LNCAP (cell line): ENCODE results near the gene DHRS9.

Source experiments
- CTCF ChIP-seq: fragments of 450-650 bp; IDR thresholded peaks from 2 replicates; pipeline ENCODE4 v1.5.1; 2017; ENCODE audit warnings: mild to moderate bottlenecking

Gene DHRS9

GRCh38 chr2:169069341-169069740, at the start of gene DHRS9:
Gene DHRS9 (plus strand): TSS chr2:169069563. CDS start chr2:169081582, 12,019 bp downstream.
- no peak for TF ChIP-seq CTCF

- TF ChIP-seq CTCF: no peak
These were observed 46.2 kb upstream of the DHRS9 start for GRCh38 chr2:169023161-169023560.

DNA sequence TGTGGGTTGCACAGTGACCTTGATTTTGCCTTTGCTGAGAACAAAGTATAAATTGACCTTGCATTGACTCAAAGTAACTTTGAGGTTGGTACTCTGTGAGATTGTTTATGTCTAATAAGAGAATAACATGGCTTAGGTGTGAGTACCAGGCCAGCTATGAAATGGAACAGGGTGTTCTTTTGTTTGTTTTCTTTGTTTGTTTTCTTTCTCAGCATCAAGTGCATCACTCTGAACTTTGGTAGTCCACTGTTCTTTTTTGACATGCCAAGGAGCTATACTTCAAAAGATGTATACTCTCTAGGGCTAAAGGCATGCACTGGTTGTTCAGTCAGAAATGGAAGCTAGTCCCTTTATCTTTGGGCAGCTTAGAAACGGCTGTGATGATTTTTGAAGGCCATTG, 43.3 kb upstream of the DHRS9 start:
- TF ChIP-seq CTCF: no peak

- TF ChIP-seq CTCF: no peak
These were observed 42.1 kb upstream of the DHRS9 start for GRCh38 chr2:169027234-169027633.

DNA sequence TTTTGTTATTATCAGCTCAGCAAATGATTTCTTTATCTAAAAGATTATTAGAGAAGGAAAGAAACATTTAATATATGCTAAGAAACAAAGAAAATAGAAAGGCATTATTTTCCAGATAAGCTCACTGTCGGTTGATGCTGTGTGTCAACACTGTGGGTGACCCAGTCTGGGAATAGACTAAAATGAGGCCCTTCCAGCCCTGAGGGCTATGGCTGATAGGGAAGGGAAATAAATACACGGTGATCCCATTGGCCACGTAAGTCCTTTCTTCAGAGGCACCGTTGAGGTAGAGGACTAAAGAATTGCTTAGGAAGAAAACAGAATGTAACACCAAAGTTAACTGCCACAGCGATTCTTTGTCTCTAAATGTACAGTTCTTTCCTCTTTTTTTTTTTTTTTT, 40.0 kb upstream of the DHRS9 start:
- no peak for TF ChIP-seq CTCF

- TF ChIP-seq CTCF: no peak
These were observed 38.2 kb upstream of the DHRS9 start, which contains the start of gene ABCB11 for GRCh38 chr2:169031202-169031601. Gene ABCB11 (minus strand): TSS chr2:169031324. CDS start chr2:169018125, 13,199 bp downstream.

GRCh38 chr2:169034256-169034655, 35.1 kb upstream of the DHRS9 start:
- TF ChIP-seq CTCF: no peak

- no peak for TF ChIP-seq CTCF
These were observed 34.3 kb upstream of the DHRS9 start for GRCh38 chr2:169034984-169035544.
